GM12891 (cell line): ENCODE results near the gene PARVB.

Experiments
- POLR2A ChIP-seq: IDR thresholded peaks from 2 replicates; pipeline ENCODE4 v1.6.1; 2011; ENCODE audit warnings: low read depth, low read length, control low read depth
- POLR2AphosphoS5 ChIP-seq: IDR thresholded peaks from 2 replicates; pipeline ENCODE4 v1.6.1; 2011; ENCODE audit warnings: low read depth, low read length, control low read depth
- POU2F2 ChIP-seq: IDR thresholded peaks from 2 replicates; pipeline ENCODE4 v1.6.1; 2011; ENCODE audit warnings: low read depth, mild to moderate bottlenecking, control low read depth, low read length, moderate library complexity
- SPI1 ChIP-seq: IDR thresholded peaks from 2 replicates; pipeline ENCODE4 v1.6.1; 2011; ENCODE audit warnings: low read depth, low read length, control low read depth

DNA sequence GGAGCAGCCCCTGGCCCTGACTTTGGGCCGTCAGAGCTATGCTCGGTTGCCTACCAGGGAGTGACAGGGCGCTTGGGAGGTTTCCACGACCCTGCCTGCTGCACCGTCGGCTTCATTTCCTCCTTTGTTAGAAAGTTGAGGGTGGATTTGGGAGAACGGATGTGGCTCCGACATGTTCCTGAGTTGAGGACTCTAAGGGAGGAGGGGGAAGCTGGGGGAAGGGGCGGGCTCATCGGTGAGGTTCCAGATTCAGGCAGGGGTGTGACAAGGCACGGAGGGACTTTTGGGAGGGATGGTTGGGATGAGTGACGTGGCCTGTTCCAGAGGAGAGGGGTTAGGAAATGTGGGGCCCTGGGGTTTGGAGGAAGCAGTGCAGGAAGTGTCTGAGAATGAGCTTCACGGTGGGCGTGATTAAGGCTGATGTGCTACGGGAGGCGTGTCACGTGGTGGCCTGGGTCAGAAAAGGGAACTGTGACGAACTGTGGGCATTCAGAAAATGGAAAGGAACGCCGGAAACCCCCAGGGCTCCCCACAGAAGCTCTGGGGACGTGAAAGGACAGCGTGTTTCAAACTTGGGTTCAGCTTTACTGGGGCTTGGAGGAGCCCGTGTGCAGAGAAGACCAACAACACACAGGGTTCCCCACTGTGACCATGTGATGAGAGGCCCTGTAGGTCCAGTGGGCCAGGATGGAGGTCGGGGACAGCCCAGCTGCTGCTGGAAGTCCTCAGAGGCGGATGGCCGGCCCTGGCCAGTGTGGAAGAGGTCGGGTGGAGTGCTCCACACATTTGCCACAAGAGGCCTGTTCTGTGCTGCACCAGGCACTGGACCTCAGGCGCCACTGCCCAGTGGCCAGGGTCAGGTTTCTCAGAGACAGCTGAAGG is 2.8 kb downstream of the PARVB start:
- TF ChIP-seq POLR2A, result peak; percentile 90
- peak; percentile 80 for TF ChIP-seq POLR2AphosphoS5
- peak; percentile 91 for TF ChIP-seq POU2F2
- TF ChIP-seq SPI1, result peak; percentile 98
